ENCODE results near the gene CAP2.
"Not testable (repeated sequence)": the region's sequence is repeated elsewhere in the genome, so short reads cannot be mapped to it uniquely, and the experiment has no call there.

The CAP2 gene

GRCh38 chr6:17503051-17503450 lies 109.7 kb downstream of the CAP2 start:
- DNase-seq (ENCODE audit: low spot score) = no peak

- no peak for DNase-seq (ENCODE audit: low spot score)
Observed at GRCh38 chr6:17504005-17504404, 110.6 kb downstream of the CAP2 start.

- no peak for DNase-seq (ENCODE audit: low spot score)
Observed at GRCh38 chr6:17505062-17505476, 111.7 kb downstream of the CAP2 start.

GRCh38 chr6:17505767-17506280 lies 112.4 kb downstream of the CAP2 start:
- no peak for DNase-seq (ENCODE audit: low spot score)

GRCh38 chr6:17506531-17506930 lies 113.1 kb downstream of the CAP2 start:
- no peak for DNase-seq (ENCODE audit: low spot score)

GRCh38 chr6:17506962-17507361 lies 113.6 kb downstream of the CAP2 start:
- DNase-seq (ENCODE audit: low spot score) = no peak

- DNase-seq (ENCODE audit: low spot score) = no peak
Observed at GRCh38 chr6:17511084-17511483, 117.7 kb downstream of the CAP2 start.

- no peak for DNase-seq (ENCODE audit: low spot score)
Observed at GRCh38 chr6:17511580-17511979, 118.2 kb downstream of the CAP2 start.

GRCh38 chr6:17519120-17519519 lies 125.7 kb downstream of the CAP2 start:
- DNase-seq (ENCODE audit: low spot score) = no peak

GRCh38 chr6:17525637-17526036 lies 132.2 kb downstream of the CAP2 start:
- DNase-seq (ENCODE audit: low spot score) = no peak

- no peak for DNase-seq (ENCODE audit: low spot score)
Observed at GRCh38 chr6:17527076-17527475, 133.7 kb downstream of the CAP2 start.

GRCh38 chr6:17530321-17530835 lies 137.0 kb downstream of the CAP2 start:
- DNase-seq (ENCODE audit: low spot score) = no peak

- DNase-seq (ENCODE audit: low spot score) = no peak
Observed at GRCh38 chr6:17536586-17536985, 143.2 kb downstream of the CAP2 start.

- DNase-seq (ENCODE audit: low spot score) = no peak
Observed at GRCh38 chr6:17542243-17542642, 148.8 kb downstream of the CAP2 start.

GRCh38 chr6:17545681-17546080 lies 152.3 kb downstream of the CAP2 start:
- not testable (repeated sequence) for DNase-seq (ENCODE audit: low spot score)

GRCh38 chr6:17551383-17551958 lies 158.1 kb downstream of the CAP2 start:
- no peak for DNase-seq (ENCODE audit: low spot score)

GRCh38 chr6:17552861-17553260 lies 159.5 kb downstream of the CAP2 start:
- DNase-seq (ENCODE audit: low spot score) = no peak

GRCh38 chr6:17556014-17556413 lies 162.6 kb downstream of the CAP2 start:
- no peak for DNase-seq (ENCODE audit: low spot score)

GRCh38 chr6:17562636-17563035 lies 169.2 kb downstream of the CAP2 start:
- DNase-seq (ENCODE audit: low spot score) = no peak

- no peak for DNase-seq (ENCODE audit: low spot score)
Observed at GRCh38 chr6:17565399-17565798, 172.0 kb downstream of the CAP2 start.

- no peak for DNase-seq (ENCODE audit: low spot score)
Observed at GRCh38 chr6:17574866-17575560, 181.6 kb downstream of the CAP2 start.

GRCh38 chr6:17577059-17577458 lies 183.7 kb downstream of the CAP2 start:
- DNase-seq (ENCODE audit: low spot score) = no peak

- DNase-seq (ENCODE audit: low spot score) = no peak
Observed at GRCh38 chr6:17580518-17581048, 187.2 kb downstream of the CAP2 start.

All from CD4-positive, alpha-beta T cell treated with Interleukin-2 at 100 ng/mL for 4 hours (primary cell).